C4-2B (cell line): ENCODE measurements around the gene ADAMTS6.

Source experiments
- CTCF ChIP-seq: fragments of 450-650 bp; conservative IDR thresholded peaks from 2 replicates; pipeline ENCODE4 v1.5.1; 2017; ENCODE audit warnings: mild to moderate bottlenecking
- ZFX ChIP-seq: fragments of 450-650 bp; IDR thresholded peaks from 2 replicates; pipeline ENCODE4 v1.6.1; 2017

GRCh38 chr5:65390208-65390607 lies 91.5 kb downstream of the ADAMTS6 start:
- TF ChIP-seq CTCF (no peak), ZFX (no peak)
